ENCODE measurements around the gene PEF1. TPM values are rescaled to one million over a fixed set of nuclear protein-coding genes. Genes with fewer than 3 reads are reported as not detected.
A peak's percentile ranks its signal among the peaks of the same experiment; 100 is the strongest.

The PEF1 gene
- total RNA-seq, 1 donor from 2014 or later = 76.9 TPM

- no peak for DNase-seq (ENCODE audit: low spot score)
These were observed 35.1 kb downstream of the PEF1 start for GRCh38 chr1:31609514-31610118.

- DNase-seq (ENCODE audit: low spot score) = peak; percentile 18
These were observed 37.3 kb downstream of the PEF1 start for GRCh38 chr1:31607360-31607759.

- DNase-seq (ENCODE audit: low spot score) = peak; percentile 31
These were observed 38.7 kb downstream of the PEF1 start for GRCh38 chr1:31605908-31606427.

GRCh38 chr1:31602081-31602480 lies 42.6 kb downstream of the PEF1 start:
- no peak for DNase-seq (ENCODE audit: low spot score)

- DNase-seq (ENCODE audit: low spot score) = no peak
These were observed 44.0 kb downstream of the PEF1 start for GRCh38 chr1:31600641-31601040.

- DNase-seq (ENCODE audit: low spot score) = no peak
These were observed 45.7 kb downstream of the PEF1 start for GRCh38 chr1:31598980-31599379.

- no peak for DNase-seq (ENCODE audit: low spot score)
These were observed 48.0 kb downstream of the PEF1 start for GRCh38 chr1:31596737-31597097.

GRCh38 chr1:31595836-31596736 lies 48.6 kb downstream of the PEF1 start:
- DNase-seq (ENCODE audit: low spot score) = no peak

- peak; percentile 87 for DNase-seq (ENCODE audit: low spot score)
These were observed 50.7 kb downstream of the PEF1 start for GRCh38 chr1:31593770-31594632.

GRCh38 chr1:31593136-31593665 lies 51.5 kb downstream of the PEF1 start:
- no peak for DNase-seq (ENCODE audit: low spot score)

GRCh38 chr1:31592132-31592531 lies 52.5 kb downstream of the PEF1 start:
- DNase-seq (ENCODE audit: low spot score) = no peak

- DNase-seq (ENCODE audit: low spot score) = peak; percentile 64
These were observed 53.1 kb downstream of the PEF1 start for GRCh38 chr1:31591425-31592093.

- no peak for DNase-seq (ENCODE audit: low spot score)
These were observed 55.7 kb downstream of the PEF1 start for GRCh38 chr1:31588751-31589515.

GRCh38 chr1:31587720-31588423 lies 56.8 kb downstream of the PEF1 start:
- DNase-seq (ENCODE audit: low spot score) = peak; percentile 82

- DNase-seq (ENCODE audit: low spot score) = peak; percentile 24
These were observed 57.4 kb downstream of the PEF1 start for GRCh38 chr1:31587328-31587699.

GRCh38 chr1:31586376-31587327 lies 58.0 kb downstream of the PEF1 start:
- DNase-seq (ENCODE audit: low spot score) = peak; percentile 45

GRCh38 chr1:31585736-31586365 lies 58.8 kb downstream of the PEF1 start:
- DNase-seq (ENCODE audit: low spot score) = peak; percentile 40
